HepG2 (cell line): ENCODE results near the gene NIN. TPM values are rescaled to one million over a fixed set of nuclear protein-coding genes. Genes with fewer than 3 reads are reported as not detected.

Experiments
- ATAC-seq: fragments of 200-7000 bp; cut with Tn5 transposase; 3 replicates; pipeline ENCODE4 v1.9.1; 2020; ENCODE audit warnings: mild to moderate bottlenecking, moderate library complexity
- BruUV-seq: library from RNA; stranded (reverse); fragments of 400-500 nt; replicated peaks from 2 replicates; lab custom pipeline; 2021; lab: Mats Ljungman, UMichigan
- CTCF ChIA-PET: fragments of 300-600 bp; formaldehyde crosslinking; extraction: SDS; loops from one replicate; lab custom pipeline; 2021; ENCODE audit warnings: low total read pairs, inconsistent platforms, low intra/inter-chr PET ratio; lab: Yijun Ruan, JAX
- POLR2A ChIA-PET: fragments of 350-600 bp; sonication (Branson Sonifier 250); formaldehyde crosslinking; loops from one replicate; lab custom pipeline; 2020; ENCODE audit warnings: antibody characterized with exemption, inconsistent platforms; lab: Yijun Ruan, JAX
- DNase-seq: peaks from one replicate; pipeline ENCODE4 v3.0.0-alpha.2; 2015; ENCODE audit warnings: low spot score
- FAIRE-seq: peaks from 3 replicates; lab custom pipeline; 2011; peaks lifted over from hg19 to GRCh38; lab: Jason Lieb, UNC
- H2AFZ ChIP-seq: one replicate; pipeline ENCODE4 v1.6.1; 2011; ENCODE audit warnings: low read length, inconsistent platforms
- H3K27ac ChIP-seq: fragments of 300-600 bp; 3 replicates; pipeline ENCODE4 v1.8.0; 2011; ENCODE audit warnings: mixed run types, mild to moderate bottlenecking, mixed read lengths, low read length, inconsistent platforms; ENCODE audit not compliant: insufficient read depth; ENCODE audit errors: extremely low read length
- H3K27me3 ChIP-seq, 2 experiments: fragments of 200-600 bp in 1 of 2; 2 replicates in 1 of 2; 3 replicates in 1 of 2; pipeline versions ENCODE4 v1.6.0 to v1.8.0; 2011; ENCODE audit warnings: low read length in 2 of 2, mild to moderate bottlenecking in 2 of 2, moderate library complexity in 2 of 2, inconsistent platforms in 1 of 2; ENCODE audit not compliant: insufficient read depth in 2 of 2, control insufficient read depth in 1 of 2
- H3K36me3 ChIP-seq, 2 experiments: fragments of 200-600 bp in 1 of 2; replicated peaks in 1 of 2; 2 replicates in 1 of 2; 3 replicates in 1 of 2; pipeline versions ENCODE4 v1.5.1 to v1.8.0; 2011; ENCODE audit warnings: low read length in 2 of 2, inconsistent platforms in 1 of 2; ENCODE audit not compliant: insufficient read depth in 2 of 2, control insufficient read depth in 1 of 2
- H3K4me1 ChIP-seq: 2 replicates; pipeline ENCODE4 v1.5.1; 2012; ENCODE audit warnings: low read length, inconsistent platforms; ENCODE audit not compliant: insufficient read depth
- H3K4me2 ChIP-seq: 2 replicates; pipeline ENCODE4 v1.6.0; 2011; ENCODE audit warnings: low read depth, low read length, inconsistent platforms
- H3K4me3 ChIP-seq, 3 experiments: fragments of 200-600 bp in 1 of 3; sonication (generic), shearing (Covaris generic) in 1 of 3; replicated peaks in 1 of 3; 2 replicates each; pipeline ENCODE4 v1.5.1; 2011 to 2016; ENCODE audit warnings: low read length in 3 of 3, inconsistent platforms in 2 of 3, low read depth in 2 of 3, mild to moderate bottlenecking in 2 of 3, control low read depth in 1 of 3, mixed read lengths in 1 of 3; ENCODE audit not compliant: insufficient read depth in 1 of 3
- H3K79me2 ChIP-seq: one replicate; pipeline ENCODE4 v1.6.1; 2011; ENCODE audit warnings: low read length, inconsistent platforms; ENCODE audit not compliant: insufficient read depth
- H3K9ac ChIP-seq: 2 replicates; pipeline ENCODE4 v1.6.0; 2011; ENCODE audit warnings: mild to moderate bottlenecking, low read depth, low read length, inconsistent platforms; ENCODE audit not compliant: insufficient read depth
- H3K9me3 ChIP-seq: 2 replicates; pipeline ENCODE4 v1.5.1; 2012; ENCODE audit warnings: mild to moderate bottlenecking, low read length
- H4K20me1 ChIP-seq: 2 replicates; pipeline ENCODE4 v1.6.0; 2011; ENCODE audit warnings: inconsistent platforms, mild to moderate bottlenecking, low read length, moderate library complexity; ENCODE audit not compliant: insufficient read depth
- CCDC6 ChIP-seq: sonication (generic); formaldehyde crosslinking; IDR thresholded peaks from 2 replicates; pipeline ENCODE4 v1.8.1; 2022; ENCODE audit warnings: mild to moderate bottlenecking, missing genetic modification reagents, moderate library complexity
- DR1 ChIP-seq: sonication (generic); formaldehyde crosslinking; IDR thresholded peaks from 2 replicates; pipeline ENCODE4 v1.8.0; 2021; ENCODE audit warnings: mild to moderate bottlenecking, missing genetic modification reagents, inconsistent platforms
- E2F5 ChIP-seq: sonication (generic); formaldehyde crosslinking; conservative IDR thresholded peaks from 2 replicates; pipeline ENCODE4 v1.4.0; 2020; ENCODE audit warnings: missing genetic modification reagents
- GMEB2 ChIP-seq: IDR thresholded peaks from 2 replicates; pipeline ENCODE4 v1.6.1; 2016; ENCODE audit warnings: missing biosample characterization, missing genetic modification reagents, low read depth
- HNF1A ChIP-seq, 2 experiments: sonication (generic) in 1 of 2; formaldehyde crosslinking in 1 of 2; IDR thresholded peaks; 2 replicates each; pipeline versions ENCODE4 v1.4.0 to v1.6.1; 2016 to 2020; ENCODE audit warnings: borderline replicate concordance in 1 of 2, low read depth in 1 of 2, mild to moderate bottlenecking in 1 of 2, missing genetic modification reagents in 1 of 2
- MTF1 ChIP-seq: sonication (generic); formaldehyde crosslinking; IDR thresholded peaks from 2 replicates; pipeline ENCODE4 v1.5.0; 2020; ENCODE audit warnings: missing genetic modification reagents
- POGZ ChIP-seq: sonication (generic); formaldehyde crosslinking; IDR thresholded peaks from 2 replicates; pipeline ENCODE4 v1.4.0; 2020; ENCODE audit warnings: mild to moderate bottlenecking, missing genetic modification reagents
- SP4 ChIP-seq: sonication (generic); formaldehyde crosslinking; IDR thresholded peaks from 2 replicates; pipeline ENCODE4 v1.8.1; 2023; ENCODE audit warnings: mild to moderate bottlenecking, missing genetic modification reagents
- ZBTB33 ChIP-seq: sonication (generic); formaldehyde crosslinking; IDR thresholded peaks from 2 replicates; pipeline ENCODE4 v1.4.0; 2020; ENCODE audit warnings: missing genetic modification reagents
- ZNF20 ChIP-seq: sonication (generic); formaldehyde crosslinking; IDR thresholded peaks from 2 replicates; pipeline ENCODE4 v1.4.0; 2020; ENCODE audit warnings: mild to moderate bottlenecking, moderate library complexity, missing genetic modification reagents
- ZNF326 ChIP-seq: sonication (generic); formaldehyde crosslinking; IDR thresholded peaks from 2 replicates; pipeline ENCODE4 v1.4.0; 2020; ENCODE audit warnings: missing genetic modification reagents, borderline replicate concordance
- WGBS: methylation state at CpG from one replicate; pipeline ENCODE4 v1.1.6; 2017; ENCODE audit warnings: low lambda C conversion rate; 5-methylcytosine and 5-hydroxymethylcytosine counted together
- in situ Hi-C: cut with HindIII; loops from 2 replicates; pipeline ENCODE4 v1.10.0; 2017; ENCODE audit warnings: low pct_unique_long_range_greater_than_20kb; ENCODE audit not compliant: extremely low pct_ligation_motif_present
- intact Hi-C: fragments of 100-400 bp; cut with micrococcal nuclease; formaldehyde crosslinking; loops from one replicate; pipeline ENCODE4 v1.10.0; 2022; ENCODE audit not compliant: unreplicated experiment
- polyA plus RNA-seq, 8 experiments: library from polyadenylated mRNA; depleted of rRNA in 3 of 8; stranded (reverse) in 7 of 8; unstranded in 1 of 8; fragments of >200 nt; fragmentation: Illumina TruSeq in 4 of 8; extraction: Trizol in 4 of 8; gene quantifications; 2 replicates each; pipeline versions ENCODE4 v1.2.1 to v1.2.3, GENCODE V29; 2011 to 2016; ENCODE audit warnings: low read depth in 4 of 8, missing spikeins in 1 of 8, mixed read lengths in 1 of 8; ENCODE audit not compliant: insufficient read depth in 1 of 8
- total RNA-seq, 5 experiments: library from RNA; depleted of rRNA; stranded (reverse); fragments of >200 nt; fragmentation: Illumina TruSeq; extraction: Trizol; gene quantifications; 2 replicates each; pipeline ENCODE4 v1.2.3, GENCODE V29; 2016; ENCODE audit warnings: low read depth in 1 of 5

Gene NIN
- total and polyA plus RNA-seq, 2 of the 13 experiments (the other 11 are each of a cell fraction or from before 2014, with no cell fraction given) = 2.8 to 9.7 TPM

- TF ChIP-seq HNF1A (IDR thresholded peaks at IDR 0.05; ENCODE audit: low read depth) = no peak
- no peak for TF ChIP-seq HNF1A (CRISPR knock-in tag; IDR thresholded peaks at IDR 0.05; ENCODE audit: borderline replicate concordance)
- TF ChIP-seq GMEB2 = no peak
- TF ChIP-seq DR1 = no peak
These were observed 126.4 kb downstream of the NIN start (continued) for GRCh38 chr14:50704454-50705010.

- no peak overlapping the region for H3K27ac ChIP-seq
- no peaks in the 10 kb centered on the region for H3K36me3 ChIP-seq
- H3K4me1 ChIP-seq = no peaks in the 10 kb centered on the region
- in situ Hi-C loops (no loop called here), intact Hi-C loops (no loop called here)
- H3K27me3 ChIP-seq = peaks cover 0 to 10% of the 10 kb centered on the region in 2 experiments; a peak in 2 of 5 replicates
- DNase-seq (no peak), FAIRE-seq (no peak), ATAC-seq (no peak)
- no TSS peak for BruUV-seq
- no peaks in the 10 kb centered on the region for H3K79me2 ChIP-seq
- H3K4me3 ChIP-seq = no peak overlapping the region
- CTCF ChIA-PET = no interaction called here
- no peak overlapping the region for H2AFZ ChIP-seq
- H3K9me3 ChIP-seq = no peaks in the 10 kb centered on the region
- POLR2A ChIA-PET = no interaction called here
- no peak overlapping the region for H3K4me2 ChIP-seq
- no peak overlapping the region for H3K9ac ChIP-seq
- WGBS = 44% methylated on average over 4 of the region's 4 CpGs
- no peaks in the 10 kb centered on the region for H4K20me1 ChIP-seq
- TF ChIP-seq ZNF326 (CRISPR knock-in tag) (no peak), E2F5 (CRISPR knock-in tag) (no peak), SP4 (CRISPR knock-in tag) (no peak), ZBTB33 (CRISPR knock-in tag) (no peak), MTF1 (no peak), CCDC6 (CRISPR knock-in tag) (no peak), ZNF20 (no peak), POGZ (CRISPR knock-in tag) (no peak)
These were observed 133.2 kb downstream of the NIN start for GRCh38 chr14:50697659-50698290.
